B cell (primary cell): ENCODE results near the gene CCDC34. TPM values are rescaled to one million over a fixed set of nuclear protein-coding genes. Genes with fewer than 3 reads are reported as not detected.

Experiments used
- ATAC-seq: fragments of 200-7000 bp; cut with Tn5 transposase; one replicate; pipeline ENCODE4 v1.10.0; 2021; ENCODE audit warnings: low read depth, mild to moderate bottlenecking, moderate number of reproducible peaks, moderate library complexity
- CTCF ChIA-PET: fragments of 350-600 bp; sonication (Branson Sonifier 250); formaldehyde crosslinking; loops from one replicate; lab custom pipeline; 2021; ENCODE audit warnings: antibody characterized with exemption, inconsistent platforms; lab: Charles Lee
- POLR2A ChIA-PET: fragments of 350-600 bp; sonication (Branson Sonifier 250); formaldehyde crosslinking; loops from one replicate; lab custom pipeline; 2021; ENCODE audit warnings: antibody characterized with exemption; lab: Charles Lee
- DNase-seq: peaks from one replicate; pipeline ENCODE4 v3.0.0; 2013
- H2AFZ ChIP-seq: 2 replicates; pipeline ENCODE4 v1.6.1; 2012; ENCODE audit warnings: mild to moderate bottlenecking, low read depth, low read length; ENCODE audit not compliant: insufficient read depth, poor library complexity, severe bottlenecking
- H3K27ac ChIP-seq, 2 donors: 1 replicate in 1 of 2; 2 replicates in 1 of 2; pipeline ENCODE4 v1.5.1; 2012 to 2013; ENCODE audit warnings: low read length in 2 of 2, mild to moderate bottlenecking in 2 of 2, moderate library complexity in 1 of 2
- H3K27me3 ChIP-seq, 4 experiments: fragments of 200-600 bp in 1 of 4; sonication (generic) in 1 of 4; replicated peaks in 1 of 4; 1 replicate in 2 of 4; 2 replicates in 2 of 4; pipeline versions ENCODE4 v1.6.1 to v1.7.0; 2013 to 2016; ENCODE audit warnings: low read length in 3 of 4, mild to moderate bottlenecking in 2 of 4, mixed read lengths in 1 of 4, moderate library complexity in 1 of 4; ENCODE audit not compliant: insufficient read depth in 4 of 4, control insufficient read depth in 3 of 4; ENCODE audit errors: control extremely low read depth in 1 of 4
- H3K36me3 ChIP-seq, 2 experiments: replicated peaks in 1 of 2; 1 replicate in 1 of 2; 2 replicates in 1 of 2; pipeline versions ENCODE4 v1.6.1 to v1.7.1; 2013; ENCODE audit warnings: low read length in 1 of 2; ENCODE audit not compliant: insufficient read depth in 2 of 2, control insufficient read depth in 1 of 2; ENCODE audit errors: control extremely low read depth in 1 of 2, extremely low read depth in 1 of 2
- H3K4me1 ChIP-seq, 2 donors: fragments of 200-600 bp in 1 of 2; sonication (generic) in 1 of 2; 1 replicate in 1 of 2; 2 replicates in 1 of 2; pipeline versions ENCODE4 v1.5.1 to v1.6.1; 2013 to 2017; ENCODE audit warnings: low read length in 2 of 2; ENCODE audit not compliant: control insufficient read depth in 2 of 2, insufficient read depth in 2 of 2
- H3K4me2 ChIP-seq: replicated peaks from 2 replicates; pipeline ENCODE3; 2012; ENCODE audit warnings: mild to moderate bottlenecking, low read depth, low read length; ENCODE audit not compliant: poor library complexity, severe bottlenecking
- H3K4me3 ChIP-seq, 5 experiments: fragments of 200-600 bp in 1 of 5; sonication (generic) in 1 of 5; 1 replicate in 3 of 5; 2 replicates in 2 of 5; pipeline versions ENCODE4 v1.5.1 to v1.7.0; 2011 to 2016; ENCODE audit warnings: low read length in 4 of 5, mild to moderate bottlenecking in 4 of 5, low read depth in 2 of 5, control low read depth in 1 of 5, moderate library complexity in 1 of 5; ENCODE audit not compliant: insufficient read depth in 1 of 5; ENCODE audit errors: control extremely low read depth in 1 of 5, extremely low read depth in 1 of 5
- H3K79me2 ChIP-seq: fragments of 200-600 bp; sonication (generic); one replicate; pipeline ENCODE4 v1.6.0; 2016; ENCODE audit warnings: low read length; ENCODE audit not compliant: control insufficient read depth, insufficient read depth
- H3K9ac ChIP-seq: fragments of 200-600 bp; sonication (generic); 2 replicates; pipeline ENCODE4 v1.6.1; 2017; ENCODE audit warnings: mild to moderate bottlenecking, low read length, moderate library complexity
- H3K9me3 ChIP-seq, 3 donors: one replicate each; pipeline versions ENCODE4 v1.6.1 to v1.7.1; 2013; ENCODE audit warnings: low read length in 2 of 3; ENCODE audit not compliant: control insufficient read depth in 2 of 3, insufficient read depth in 1 of 3; ENCODE audit errors: control extremely low read depth in 1 of 3
- H4K20me1 ChIP-seq: 2 replicates; pipeline ENCODE4 v1.6.0; 2012; ENCODE audit warnings: mild to moderate bottlenecking, low read length; ENCODE audit not compliant: insufficient read depth, control insufficient read depth, poor library complexity, severe bottlenecking
- H3K27ac Mint-ChIP-seq: one replicate; pipeline ENCODE4 v1.8.0; 2021; ENCODE audit warnings: mixed read lengths
- H3K27me3 Mint-ChIP-seq: one replicate; pipeline ENCODE4 v1.8.0; 2021; ENCODE audit warnings: mixed read lengths
- H3K4me1 Mint-ChIP-seq: one replicate; pipeline ENCODE4 v1.8.0; 2021; ENCODE audit warnings: mixed read lengths
- H3K4me3 Mint-ChIP-seq: one replicate; pipeline ENCODE4 v1.8.0; 2021; ENCODE audit warnings: mixed read lengths
- H3K9me3 Mint-ChIP-seq: one replicate; pipeline ENCODE4 v1.8.0; 2022; ENCODE audit warnings: mixed read lengths; ENCODE audit not compliant: insufficient read depth
- EZH2 ChIP-seq: IDR thresholded peaks from 2 replicates; pipeline ENCODE4 v1.6.1; 2012; ENCODE audit warnings: borderline replicate concordance, low read depth, mild to moderate bottlenecking, moderate library complexity, low read length; ENCODE audit not compliant: insufficient read depth, poor library complexity, severe bottlenecking
- WGBS: methylation state at CpG from one replicate; pipeline ENCODE4 v1.1.5; 2013; ENCODE audit warnings: missing lambda C conversion rate; ENCODE audit not compliant: insufficient coverage; 5-methylcytosine and 5-hydroxymethylcytosine counted together
- intact Hi-C: fragments of 100-400 bp; cut with micrococcal nuclease; formaldehyde crosslinking; loops from one replicate; pipeline ENCODE4 v1.10.0; 2022
- polyA plus RNA-seq: library from polyadenylated mRNA; depleted of rRNA; stranded (reverse); fragments of >200 nt; gene quantifications from 2 replicates; pipeline ENCODE4 v1.2.3, GENCODE V29; 2012
- total RNA-seq, 2 donors: library from RNA; stranded (reverse); fragments of 120-200 nt in 1 of 2; gene quantifications; 1 replicate in 1 of 2; 2 replicates in 1 of 2; pipeline versions ENCODE4 v1.2.3 to v1.2.4, GENCODE V29; 2013 to 2022
- TF ChIP-seq, protein P1 (sequence below): fragments of 200-600 bp; IDR thresholded peaks from one replicate; pipeline ENCODE4 v1.8.0; 2022; ENCODE audit warnings: antibody characterized with exemption, mild to moderate bottlenecking

Gene CCDC34
- total and polyA plus RNA-seq, 2 donors (not counting 1 experiment from before 2014, with no cell fraction given), result 0.94 to 4.1 TPM

DNA sequence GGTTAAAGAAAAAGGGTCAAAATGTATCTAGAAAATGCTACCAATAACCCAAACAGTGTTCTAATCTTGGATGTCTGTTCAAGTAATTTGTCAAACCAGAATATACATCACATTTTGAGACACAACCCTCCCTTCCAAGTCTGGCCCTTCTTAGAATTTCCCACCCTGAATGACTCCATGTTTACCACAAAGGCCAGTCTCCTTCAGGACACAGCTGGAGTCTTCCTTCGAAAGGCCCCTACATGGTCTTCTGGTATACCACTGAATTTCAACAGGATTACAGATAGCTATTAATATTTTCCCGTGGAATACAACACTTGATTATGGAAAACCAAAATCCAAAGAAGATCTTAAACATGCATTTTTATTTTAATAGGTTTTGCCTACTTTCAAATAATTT lies 10.2 kb downstream of the CCDC34 start:
- ChIA-PET CTCF (no interaction called here), POLR2A (no interaction called here)
- no peaks in the 10 kb centered on the region for H3K9me3 Mint-ChIP-seq
- H3K4me1 Mint-ChIP-seq, result no peaks in the 10 kb centered on the region
- Histone ChIP-seq H3K4me1 (no peaks in the 10 kb centered on the region), H3K79me2 (no peaks in the 10 kb centered on the region), H4K20me1 (no peaks in the 10 kb centered on the region), H3K27me3 (no peaks in the 10 kb centered on the region), H2AFZ (no peak overlapping the region), H3K9me3 (no peaks in the 10 kb centered on the region), H3K9ac (no peak overlapping the region), H3K27ac (no peak overlapping the region), H3K4me3 (no peak overlapping the region), H3K36me3 (no peaks in the 10 kb centered on the region), H3K4me2 (no peak overlapping the region)
- TF ChIP-seq EZH2, result no peak
- TF ChIP-seq, protein P1, sequence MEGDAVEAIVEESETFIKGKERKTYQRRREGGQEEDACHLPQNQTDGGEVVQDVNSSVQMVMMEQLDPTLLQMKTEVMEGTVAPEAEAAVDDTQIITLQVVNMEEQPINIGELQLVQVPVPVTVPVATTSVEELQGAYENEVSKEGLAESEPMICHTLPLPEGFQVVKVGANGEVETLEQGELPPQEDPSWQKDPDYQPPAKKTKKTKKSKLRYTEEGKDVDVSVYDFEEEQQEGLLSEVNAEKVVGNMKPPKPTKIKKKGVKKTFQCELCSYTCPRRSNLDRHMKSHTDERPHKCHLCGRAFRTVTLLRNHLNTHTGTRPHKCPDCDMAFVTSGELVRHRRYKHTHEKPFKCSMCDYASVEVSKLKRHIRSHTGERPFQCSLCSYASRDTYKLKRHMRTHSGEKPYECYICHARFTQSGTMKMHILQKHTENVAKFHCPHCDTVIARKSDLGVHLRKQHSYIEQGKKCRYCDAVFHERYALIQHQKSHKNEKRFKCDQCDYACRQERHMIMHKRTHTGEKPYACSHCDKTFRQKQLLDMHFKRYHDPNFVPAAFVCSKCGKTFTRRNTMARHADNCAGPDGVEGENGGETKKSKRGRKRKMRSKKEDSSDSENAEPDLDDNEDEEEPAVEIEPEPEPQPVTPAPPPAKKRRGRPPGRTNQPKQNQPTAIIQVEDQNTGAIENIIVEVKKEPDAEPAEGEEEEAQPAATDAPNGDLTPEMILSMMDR, result no peak
- ATAC-seq (no peak), DNase-seq (no peak)
- intact Hi-C loops, result no loop called here
- WGBS, result 100% methylated on average over 1 of the region's 2 CpGs
- no peak overlapping the region for H3K4me3 Mint-ChIP-seq
- H3K27ac Mint-ChIP-seq, result no peak overlapping the region
- no peaks in the 10 kb centered on the region for H3K27me3 Mint-ChIP-seq

DNA sequence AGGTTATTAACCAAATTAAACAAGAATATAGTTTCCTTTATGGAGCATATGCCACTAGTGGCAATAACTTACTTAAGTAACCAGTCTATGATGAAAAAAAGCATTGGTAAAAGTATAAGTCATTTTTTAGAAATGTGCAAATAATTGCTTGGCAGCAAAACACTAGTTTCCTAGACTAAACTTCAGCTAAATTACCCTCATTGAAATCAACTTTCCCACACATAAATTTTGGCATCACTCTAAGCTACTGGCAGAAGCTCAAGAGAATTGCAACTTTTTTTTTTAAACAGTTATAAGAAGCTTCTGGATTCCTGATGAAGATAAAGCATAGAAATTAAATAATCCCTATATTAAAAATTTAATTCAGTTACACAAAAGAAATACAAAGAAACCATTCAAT lies 12.5 kb downstream of the CCDC34 start:
- no peak for DNase-seq
- no peak overlapping the region for H3K4me3 Mint-ChIP-seq
- H3K9me3 Mint-ChIP-seq, result no peaks in the 10 kb centered on the region
- Histone ChIP-seq H3K4me2 (no peak overlapping the region), H3K4me3 (no peak overlapping the region), H3K9ac (no peak overlapping the region), H3K27me3 (no peaks in the 10 kb centered on the region), H4K20me1 (no peaks in the 10 kb centered on the region), H3K9me3 (no peaks in the 10 kb centered on the region), H3K79me2 (no peaks in the 10 kb centered on the region), H3K36me3 (no peaks in the 10 kb centered on the region), H3K27ac (no peak overlapping the region), H2AFZ (no peak overlapping the region), H3K4me1 (no peaks in the 10 kb centered on the region)
- TF ChIP-seq EZH2, result no peak
- TF ChIP-seq, protein P1, result no peak
- no peaks in the 10 kb centered on the region for H3K27me3 Mint-ChIP-seq
- no peaks in the 10 kb centered on the region for H3K4me1 Mint-ChIP-seq
- no peak for ATAC-seq
- intact Hi-C loops, result no loop called here
- no peak overlapping the region for H3K27ac Mint-ChIP-seq
- ChIA-PET CTCF (no interaction called here), POLR2A (no interaction called here)
